WTC11 (cell line): ENCODE data around the gene SPO11.

ENCODE experiments used
- CTCF ChIP-seq: fragments of 200-600 bp; IDR thresholded peaks from 2 replicates; pipeline ENCODE4 v1.8.0; 2022; ENCODE audit warnings: antibody characterized with exemption
- NR2C2 ChIP-seq: sonication (generic); formaldehyde crosslinking; IDR thresholded peaks from 2 replicates; pipeline ENCODE4 v1.8.0; 2022; ENCODE audit warnings: mild to moderate bottlenecking, missing genetic modification reagents
- USF2 ChIP-seq: sonication (generic); formaldehyde crosslinking; IDR thresholded peaks from 2 replicates; pipeline ENCODE4 v1.8.1; 2023; ENCODE audit warnings: mild to moderate bottlenecking, missing genetic modification reagents, moderate library complexity
- ZNF423 ChIP-seq: fragments of 250-450 bp; sonication (Bioruptor Pico); IDR thresholded peaks from 2 replicates; pipeline ENCODE4 v2.1.2; 2022; ENCODE audit warnings: mild to moderate bottlenecking, moderate library complexity

GRCh38 chr20:57377350-57377749 lies 47.7 kb downstream of the SPO11 start:
- no peak for TF ChIP-seq USF2 (CRISPR knock-in tag)
- TF ChIP-seq CTCF, result no peak
- no peak for TF ChIP-seq ZNF423 (CRISPR knock-in tag)
- TF ChIP-seq NR2C2 (CRISPR knock-in tag), result no peak
